ENCODE measurements around the gene CFAP157.
"Not testable (repeated sequence)": the region's sequence is repeated elsewhere in the genome, so short reads cannot be mapped to it uniquely, and the experiment has no call there.

CFAP157 gene

GRCh38 chr9:127756776-127757175, 50.0 kb downstream of the CFAP157 start:
- in situ Hi-C loops (cut with MboI; ENCODE audit: low sequenced_read_pairs) = not testable (repeated sequence)

- in situ Hi-C loops (cut with MboI; ENCODE audit: low sequenced_read_pairs) = no loop called here
Observed at GRCh38 chr9:127758843-127759242, 52.1 kb downstream of the CFAP157 start.

DNA sequence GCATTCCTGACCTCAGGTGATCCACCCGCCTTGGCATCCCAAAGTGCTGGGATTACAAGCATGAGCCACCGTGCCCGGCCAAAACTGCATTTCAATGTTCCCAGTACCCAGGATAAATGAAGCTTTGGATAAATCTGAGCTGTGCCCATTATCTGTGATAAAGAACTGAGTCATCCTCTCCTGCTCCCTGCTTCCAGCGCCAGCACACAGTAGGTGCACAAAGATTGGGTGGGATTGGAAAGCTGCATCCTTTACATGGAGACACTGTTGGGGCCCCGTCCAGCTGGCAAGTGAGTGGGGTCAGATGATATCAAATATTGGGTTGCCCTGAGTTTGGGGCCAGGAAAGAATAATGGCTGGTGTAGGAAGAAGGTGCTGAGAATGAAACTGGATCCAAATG, 54.3 kb downstream of the CFAP157 start:
- in situ Hi-C loops (cut with MboI; ENCODE audit: low sequenced_read_pairs) = no loop called here

DNA sequence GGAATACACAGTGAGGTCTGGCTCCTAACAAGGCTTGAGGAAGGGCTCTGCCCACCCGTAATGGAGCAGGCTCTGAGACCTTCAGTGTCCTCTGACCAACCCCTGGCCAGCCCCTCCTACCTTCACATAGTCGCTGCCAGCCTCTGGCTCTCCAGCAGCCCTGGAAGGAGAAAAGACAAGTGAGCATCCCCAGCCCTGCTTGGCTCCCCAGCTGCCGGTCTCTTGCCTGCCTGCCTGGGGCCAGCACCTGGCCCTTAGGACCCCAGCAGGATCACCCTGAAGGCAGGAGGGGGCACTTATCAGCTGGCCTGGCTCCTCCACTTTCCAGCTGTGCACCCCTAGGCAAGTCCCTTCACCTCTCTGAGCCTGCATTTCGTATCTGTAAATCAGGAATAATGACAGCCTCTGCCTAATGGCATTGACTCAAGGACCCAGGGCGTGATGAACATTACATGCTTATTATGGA, 54.7 kb downstream of the CFAP157 start:
- in situ Hi-C loops (cut with MboI; ENCODE audit: low sequenced_read_pairs) = no loop called here

GRCh38 chr9:127762111-127762676, 55.4 kb downstream of the CFAP157 start:
- in situ Hi-C loops (cut with MboI; ENCODE audit: low sequenced_read_pairs) = no loop called here

DNA sequence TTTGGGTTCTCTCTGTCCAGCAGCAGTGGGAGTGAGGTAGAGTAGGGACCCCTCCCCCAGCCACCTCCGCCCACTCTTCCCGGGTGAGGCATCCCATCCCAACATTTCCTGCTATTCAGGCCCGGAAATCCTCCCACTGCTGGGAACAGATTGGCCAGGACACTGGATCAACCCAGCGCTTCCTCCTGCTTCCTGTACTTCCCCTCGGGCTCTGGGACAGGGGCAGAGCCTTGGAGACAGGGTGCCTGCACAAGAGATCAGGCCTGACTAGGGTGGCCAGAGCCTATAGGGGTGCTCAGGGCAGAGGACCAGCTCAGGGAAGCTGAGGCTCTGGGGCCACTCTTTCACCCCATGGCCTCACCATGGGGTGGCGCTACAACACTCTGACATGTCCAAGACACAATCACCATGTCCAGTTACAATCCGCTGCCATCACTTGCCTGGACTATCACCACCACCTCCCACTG, 57.2 kb downstream of the CFAP157 start:
- in situ Hi-C loops (cut with MboI; ENCODE audit: low sequenced_read_pairs) = no loop called here

- in situ Hi-C loops (cut with MboI; ENCODE audit: low sequenced_read_pairs) = no loop called here
Observed at GRCh38 chr9:127765418-127765817, 58.6 kb downstream of the CFAP157 start.
